HCT116 (cell line): ENCODE measurements around the gene KCND3. TPM values are rescaled to one million over a fixed set of nuclear protein-coding genes. Genes with fewer than 3 reads are reported as not detected.

Source experiments
- ATAC-seq: fragments of 200-7000 bp; cut with Tn5 transposase; 2 replicates; pipeline ENCODE4 v1.9.1; 2020; ENCODE audit warnings: mild to moderate bottlenecking, moderate library complexity
- BruUV-seq: library from RNA; stranded (reverse); fragments of 400-500 nt; replicated peaks from 2 replicates; lab custom pipeline; 2021; lab: Mats Ljungman, UMichigan
- CTCF ChIA-PET: fragments of 300-600 bp; sonication (Branson Sonifier 250); formaldehyde crosslinking; loops from one replicate; lab custom pipeline; 2021; ENCODE audit warnings: antibody characterized with exemption; lab: Charles Lee
- POLR2A ChIA-PET: fragments of 300-600, 350-600 bp; sonication (Branson Sonifier 250); formaldehyde crosslinking; loops from one replicate; lab custom pipeline; 2021; ENCODE audit warnings: antibody characterized with exemption; lab: Charles Lee
- RAD21 ChIA-PET, 2 experiments: fragments of 300-600 bp; sonication (Branson Sonifier 250); formaldehyde crosslinking; loops; one replicate each; lab custom pipeline; 2023; ENCODE audit warnings: low total read pairs in 2 of 2; ENCODE audit not compliant: uncharacterized antibody in 2 of 2, unreplicated experiment in 2 of 2, low non-redundant PET in 1 of 2; lab: Charles Lee
- DNase-seq: peaks from one replicate; pipeline ENCODE4 v3.0.0-alpha.2; 2010; ENCODE audit warnings: low read depth, low spot score
- H2AFZ ChIP-seq: fragments of 200-600 bp; shearing (Covaris generic), sonication (generic); 2 replicates; pipeline ENCODE4 v1.6.1; 2017; ENCODE audit warnings: low read depth, mixed run types, mixed read lengths, antibody characterized with exemption, low read length; ENCODE audit not compliant: poor library complexity, severe bottlenecking
- H3K27ac ChIP-seq: 2 replicates; pipeline ENCODE4 v1.5.1; 2012; ENCODE audit warnings: low read depth, low read length
- H3K27me3 ChIP-seq: fragments of 200-600 bp; sonication (generic); 2 replicates; pipeline ENCODE4 v1.6.1; 2016; ENCODE audit warnings: mixed run types, low read length, mixed read lengths; ENCODE audit not compliant: insufficient read depth
- H3K36me3 ChIP-seq, 2 experiments: fragments of 200-500 bp in 1 of 2; fragments of 200-600 bp in 1 of 2; sonication (Bioruptor generic) in 1 of 2; sonication (generic) in 1 of 2; 2 replicates each; pipeline versions ENCODE4 v1.5.1 to v1.6.1; 2014 to 2016; ENCODE audit warnings: low read length in 2 of 2, inconsistent platforms in 1 of 2, mixed read lengths in 1 of 2, mixed run types in 1 of 2; ENCODE audit not compliant: insufficient read depth in 2 of 2, control insufficient read depth in 1 of 2
- H3K4me1 ChIP-seq, 2 experiments: fragments of 200-600 bp in 1 of 2; sonication (generic) in 1 of 2; 2 replicates each; pipeline versions ENCODE4 v1.5.1 to v1.6.1; 2012 to 2017; ENCODE audit warnings: low read length in 2 of 2, inconsistent platforms in 1 of 2, mild to moderate bottlenecking in 1 of 2, mixed read lengths in 1 of 2, mixed run types in 1 of 2, moderate library complexity in 1 of 2; ENCODE audit not compliant: insufficient read depth in 2 of 2, control insufficient read depth in 1 of 2
- H3K4me2 ChIP-seq: fragments of 200-600 bp; sonication (generic); 2 replicates; pipeline ENCODE4 v1.6.1; 2017; ENCODE audit warnings: mixed run types, low read length, mixed read lengths
- H3K4me3 ChIP-seq, 2 experiments: fragments of 200-600 bp in 1 of 2; sonication (generic) in 1 of 2; replicated peaks in 1 of 2; 2 replicates each; pipeline ENCODE4 v1.5.1; 2011 to 2016; ENCODE audit warnings: low read length in 2 of 2, control low read depth in 1 of 2, low read depth in 1 of 2, mild to moderate bottlenecking in 1 of 2, mixed read lengths in 1 of 2, mixed run types in 1 of 2
- H3K79me2 ChIP-seq: fragments of 200-600 bp; sonication (generic); 2 replicates; pipeline ENCODE4 v1.6.1; 2017; ENCODE audit warnings: mild to moderate bottlenecking, mixed run types, low read length, moderate library complexity, mixed read lengths; ENCODE audit not compliant: insufficient read depth
- H3K9ac ChIP-seq: fragments of 200-600 bp; sonication (generic); 2 replicates; pipeline ENCODE4 v1.6.1; 2016; ENCODE audit warnings: low read length, mixed read lengths
- H3K9me2 ChIP-seq: fragments of 200-600 bp; sonication (generic), shearing (Covaris generic); 2 replicates; pipeline ENCODE4 v1.6.1; 2017; ENCODE audit warnings: mixed run types, mild to moderate bottlenecking, moderate library complexity; ENCODE audit not compliant: insufficient read depth
- H3K9me3 ChIP-seq, 2 experiments: fragments of 200-500 bp in 1 of 2; fragments of 200-600 bp in 1 of 2; sonication (Bioruptor generic) in 1 of 2; sonication (generic) in 1 of 2; 2 replicates each; pipeline ENCODE4 v1.6.1; 2014 to 2017; ENCODE audit warnings: low read length in 2 of 2, mixed read lengths in 2 of 2, inconsistent platforms in 1 of 2, low read depth in 1 of 2, mild to moderate bottlenecking in 1 of 2, mixed run types in 1 of 2, moderate library complexity in 1 of 2; ENCODE audit not compliant: control insufficient read depth in 1 of 2, insufficient read depth in 1 of 2
- H4K20me1 ChIP-seq: fragments of 200-600 bp; sonication (generic), shearing (Covaris generic); 2 replicates; pipeline ENCODE4 v1.6.1; 2017; ENCODE audit warnings: mixed run types, mild to moderate bottlenecking, moderate library complexity; ENCODE audit not compliant: insufficient read depth
- EGR1 ChIP-seq: IDR thresholded peaks from 2 replicates; pipeline ENCODE4 v1.6.1; 2012; ENCODE audit warnings: low read depth
- POLR2AphosphoS5 ChIP-seq: IDR thresholded peaks from 2 replicates; pipeline ENCODE4 v1.6.1; 2011; ENCODE audit warnings: mild to moderate bottlenecking, low read depth, low read length, moderate library complexity
- REST ChIP-seq: IDR thresholded peaks from 2 replicates; pipeline ENCODE4 v1.6.1; 2012; ENCODE audit warnings: low read depth
- intact Hi-C: fragments of 100-400 bp; cut with micrococcal nuclease; formaldehyde crosslinking; loops from 2 replicates; pipeline ENCODE4 v1.10.0; 2022
- total RNA-seq: library from RNA; stranded (reverse); gene quantifications from one replicate; pipeline ENCODE4 v1.2.1, GENCODE V29; 2021; ENCODE audit not compliant: unreplicated experiment

Gene KCND3
- total RNA-seq, 1 experiment from 2014 or later, result 0.44 TPM

DNA sequence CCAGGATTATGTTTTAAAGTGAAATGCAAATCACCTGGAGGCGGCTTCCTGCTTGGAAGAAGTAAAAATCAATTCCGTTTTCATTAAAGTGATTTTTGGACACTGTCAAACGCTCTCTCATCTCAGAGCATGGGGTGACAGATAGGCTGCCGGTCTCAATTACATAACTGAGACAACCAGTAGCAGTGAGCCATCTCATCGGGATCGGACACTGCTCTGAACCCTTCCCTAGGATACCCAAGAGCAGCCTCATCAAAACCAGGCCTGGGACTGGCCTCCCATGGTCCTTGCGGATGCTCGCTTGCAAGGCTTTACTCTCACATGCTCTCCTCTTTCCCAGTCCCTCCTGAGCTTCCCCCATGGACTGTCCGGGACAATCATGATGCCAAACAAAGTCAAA is 12.1 kb downstream of the KCND3 start:
- ChIA-PET RAD21 (no interaction called here), POLR2A (no interaction called here), CTCF (no interaction called here)
- Histone ChIP-seq H3K36me3 (no peaks in the 10 kb centered on the region), H3K27ac (no peak overlapping the region), H2AFZ (no peak overlapping the region), H3K4me3 (no peak overlapping the region), H3K4me1 (no peaks in the 10 kb centered on the region), H3K9ac (no peak overlapping the region), H4K20me1 (no peaks in the 10 kb centered on the region), H3K4me2 (no peak overlapping the region), H3K9me3 (no peaks in the 10 kb centered on the region), H3K79me2 (no peaks in the 10 kb centered on the region), H3K27me3 (peaks cover 71% of the 10 kb centered on the region), H3K9me2 (no peaks in the 10 kb centered on the region)
- intact Hi-C loops, result no loop called here
- no TSS peak for BruUV-seq
- no peak for ATAC-seq
- TF ChIP-seq REST, result no peak
- no peak for DNase-seq

DNA sequence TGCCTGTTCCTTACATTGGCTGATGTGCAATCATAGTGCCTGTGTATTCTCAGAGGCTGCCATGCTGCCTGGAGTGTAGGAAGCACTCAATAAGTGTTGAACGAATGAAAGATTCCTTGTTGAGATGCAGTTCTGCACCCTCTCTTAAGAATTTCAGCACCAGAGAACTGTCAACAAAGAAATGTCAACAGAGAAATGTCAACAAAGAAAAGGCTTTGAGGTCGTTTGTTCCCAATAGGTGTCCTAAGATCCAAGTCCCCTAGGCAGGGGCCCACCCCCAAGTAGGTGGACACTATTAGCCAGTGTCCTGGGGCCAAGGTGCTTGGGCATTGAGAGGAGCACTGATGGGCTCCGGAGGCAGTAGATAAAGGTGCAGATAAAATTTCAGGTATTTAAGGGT is 12.6 kb downstream of the KCND3 start:
- no peaks in the 10 kb centered on the region for H3K36me3 ChIP-seq
- no peak overlapping the region for H3K9ac ChIP-seq
- no peaks in the 10 kb centered on the region for H3K9me2 ChIP-seq
- DNase-seq, result no peak
- POLR2A ChIA-PET, result no interaction called here
- intact Hi-C loops, result no loop called here
- H3K4me3 ChIP-seq, result no peak overlapping the region
- H2AFZ ChIP-seq, result no peak overlapping the region
- H3K79me2 ChIP-seq, result no peaks in the 10 kb centered on the region
- no peaks in the 10 kb centered on the region for H3K9me3 ChIP-seq
- ATAC-seq, result no peak
- no peak overlapping the region for H3K4me2 ChIP-seq
- H3K27me3 ChIP-seq, result peaks cover 71% of the 10 kb centered on the region
- no peak overlapping the region for H3K27ac ChIP-seq
- H3K4me1 ChIP-seq, result no peaks in the 10 kb centered on the region
- RAD21 ChIA-PET, result no interaction called here
- BruUV-seq, result no TSS peak
- CTCF ChIA-PET, result no interaction called here
- no peaks in the 10 kb centered on the region for H4K20me1 ChIP-seq
- TF ChIP-seq EGR1 (no peak), POLR2AphosphoS5 (no peak), REST (no peak)
